Astrocyte (in vitro differentiated cells and primary cell): ENCODE measurements around the gene BMPR1B.

Source experiments
- EZH2 ChIP-seq: IDR thresholded peaks from 2 replicates; pipeline ENCODE4 v1.6.1; 2012; ENCODE audit warnings: mild to moderate bottlenecking, low read length, inconsistent platforms; ENCODE audit not compliant: insufficient read depth
- TF ChIP-seq, protein P1 (sequence below): IDR thresholded peaks from 2 replicates; pipeline ENCODE4 v1.5.1; 2011; ENCODE audit warnings: low read depth, mild to moderate bottlenecking, inconsistent platforms, low read length, moderate library complexity; ENCODE audit not compliant: insufficient read depth

DNA sequence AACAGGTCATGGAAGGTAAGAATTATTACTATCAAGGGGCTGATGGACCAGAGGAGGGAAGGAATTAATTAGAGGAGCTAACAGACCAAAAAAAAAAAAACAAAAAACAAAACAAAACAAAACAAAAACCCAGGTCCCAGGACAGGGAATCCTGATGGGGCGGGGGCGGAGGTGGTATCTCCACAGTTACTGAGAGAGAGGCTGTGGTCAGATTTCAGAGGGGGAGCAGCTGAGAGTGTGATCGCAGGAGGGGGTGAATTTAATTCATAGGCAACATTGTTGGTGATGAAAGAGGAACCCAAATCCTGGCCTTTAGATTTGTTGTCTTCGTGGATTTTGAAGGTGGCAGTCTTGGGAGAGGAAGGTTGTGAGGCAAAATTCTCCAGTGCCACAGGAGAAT is 401.6 kb downstream of the BMPR1B start:
- TF ChIP-seq, protein P1, sequence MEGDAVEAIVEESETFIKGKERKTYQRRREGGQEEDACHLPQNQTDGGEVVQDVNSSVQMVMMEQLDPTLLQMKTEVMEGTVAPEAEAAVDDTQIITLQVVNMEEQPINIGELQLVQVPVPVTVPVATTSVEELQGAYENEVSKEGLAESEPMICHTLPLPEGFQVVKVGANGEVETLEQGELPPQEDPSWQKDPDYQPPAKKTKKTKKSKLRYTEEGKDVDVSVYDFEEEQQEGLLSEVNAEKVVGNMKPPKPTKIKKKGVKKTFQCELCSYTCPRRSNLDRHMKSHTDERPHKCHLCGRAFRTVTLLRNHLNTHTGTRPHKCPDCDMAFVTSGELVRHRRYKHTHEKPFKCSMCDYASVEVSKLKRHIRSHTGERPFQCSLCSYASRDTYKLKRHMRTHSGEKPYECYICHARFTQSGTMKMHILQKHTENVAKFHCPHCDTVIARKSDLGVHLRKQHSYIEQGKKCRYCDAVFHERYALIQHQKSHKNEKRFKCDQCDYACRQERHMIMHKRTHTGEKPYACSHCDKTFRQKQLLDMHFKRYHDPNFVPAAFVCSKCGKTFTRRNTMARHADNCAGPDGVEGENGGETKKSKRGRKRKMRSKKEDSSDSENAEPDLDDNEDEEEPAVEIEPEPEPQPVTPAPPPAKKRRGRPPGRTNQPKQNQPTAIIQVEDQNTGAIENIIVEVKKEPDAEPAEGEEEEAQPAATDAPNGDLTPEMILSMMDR: no peak
- no peak for TF ChIP-seq EZH2
